Stimulated activated naive CD8-positive, alpha-beta T cell treated with anti-CD3 and anti-CD28 coated beads, Interleukin-15, Interleukin-2, amounts not matched to agents 100 ng/mL and 50 ng/mL, for 24 hours (primary cell): Measurements from ENCODE around the gene ESRRB.

ENCODE experiments used
- H3K27ac Mint-ChIP-seq: one replicate; pipeline ENCODE4 v1.8.0; 2021; ENCODE audit warnings: mild to moderate bottlenecking, mixed read lengths
- H3K27me3 Mint-ChIP-seq: one replicate; pipeline ENCODE4 v1.8.0; 2021; ENCODE audit warnings: mixed read lengths
- H3K36me3 Mint-ChIP-seq: one replicate; pipeline ENCODE4 v1.8.0; 2021; ENCODE audit warnings: low read depth, mixed read lengths
- H3K4me1 Mint-ChIP-seq: one replicate; pipeline ENCODE4 v1.8.0; 2021; ENCODE audit warnings: low read depth, mixed read lengths
- H3K4me3 Mint-ChIP-seq: one replicate; pipeline ENCODE4 v1.8.0; 2021; ENCODE audit warnings: mild to moderate bottlenecking, mixed read lengths
- H3K9me3 Mint-ChIP-seq: one replicate; pipeline ENCODE4 v1.8.0; 2021; ENCODE audit warnings: mixed read lengths

The ESRRB gene

GRCh38 chr14:76434220-76434619, 58.3 kb downstream of the ESRRB start:
- Mint-ChIP-seq H3K27ac (no peak overlapping the region), H3K9me3 (no peaks in the 10 kb centered on the region), H3K4me1 (no peaks in the 10 kb centered on the region), H3K4me3 (no peak overlapping the region), H3K36me3 (no peaks in the 10 kb centered on the region), H3K27me3 (no peaks in the 10 kb centered on the region)

DNA sequence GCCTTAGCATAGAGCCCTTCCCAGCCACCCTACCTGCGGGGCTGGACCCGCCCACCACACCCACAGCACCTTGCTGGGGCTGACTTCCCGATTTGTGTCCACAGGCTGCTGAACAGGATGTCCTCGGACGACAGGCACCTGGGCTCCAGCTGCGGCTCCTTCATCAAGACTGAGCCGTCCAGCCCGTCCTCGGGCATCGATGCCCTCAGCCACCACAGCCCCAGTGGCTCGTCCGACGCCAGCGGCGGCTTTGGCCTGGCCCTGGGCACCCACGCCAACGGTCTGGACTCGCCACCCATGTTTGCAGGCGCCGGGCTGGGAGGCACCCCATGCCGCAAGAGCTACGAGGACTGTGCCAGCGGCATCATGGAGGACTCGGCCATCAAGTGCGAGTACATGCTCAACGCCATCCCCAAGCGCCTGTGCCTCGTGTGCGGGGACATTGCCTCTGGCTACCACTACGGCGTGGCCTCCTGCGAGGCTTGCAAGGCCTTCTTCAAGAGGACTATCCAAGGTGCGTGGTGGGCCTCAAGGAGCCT, 63.4 kb downstream of the ESRRB start:
- no peaks in the 10 kb centered on the region for H3K4me1 Mint-ChIP-seq
- H3K9me3 Mint-ChIP-seq = no peaks in the 10 kb centered on the region
- no peak overlapping the region for H3K27ac Mint-ChIP-seq
- H3K27me3 Mint-ChIP-seq = no peaks in the 10 kb centered on the region
- H3K4me3 Mint-ChIP-seq = no peak overlapping the region
- no peaks in the 10 kb centered on the region for H3K36me3 Mint-ChIP-seq

GRCh38 chr14:76446486-76446885, 70.5 kb downstream of the ESRRB start:
- Mint-ChIP-seq H3K27ac (no peak overlapping the region), H3K4me1 (no peaks in the 10 kb centered on the region), H3K9me3 (no peaks in the 10 kb centered on the region), H3K36me3 (no peaks in the 10 kb centered on the region), H3K4me3 (no peak overlapping the region), H3K27me3 (peaks cover 4% of the 10 kb centered on the region)

- no peaks in the 10 kb centered on the region for H3K4me1 Mint-ChIP-seq
- H3K9me3 Mint-ChIP-seq = no peaks in the 10 kb centered on the region
- H3K27ac Mint-ChIP-seq = no peak overlapping the region
- peaks cover 4% of the 10 kb centered on the region for H3K27me3 Mint-ChIP-seq
- H3K4me3 Mint-ChIP-seq = no peak overlapping the region
- H3K36me3 Mint-ChIP-seq = no peaks in the 10 kb centered on the region
These were observed 71.0 kb downstream of the ESRRB start for GRCh38 chr14:76446921-76447320.

DNA sequence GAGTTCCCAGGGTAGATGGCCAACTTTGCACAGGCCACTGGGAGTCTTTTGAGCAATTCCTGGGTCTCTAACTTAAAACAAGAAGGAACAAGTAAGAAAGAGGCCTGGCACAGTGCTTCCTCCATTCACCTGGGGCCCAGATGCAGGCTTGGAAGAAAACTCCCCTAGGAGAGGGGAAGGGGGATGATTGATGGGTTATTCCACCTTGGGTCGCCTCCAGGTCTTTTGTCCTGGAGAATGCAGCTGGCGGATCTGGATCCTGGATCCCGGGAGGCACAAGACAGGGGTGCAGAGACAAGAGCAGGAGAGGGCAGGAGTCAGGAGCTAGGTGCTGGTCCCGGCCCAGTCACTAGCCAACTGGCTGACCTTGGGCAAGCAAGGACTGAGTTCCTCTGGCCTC, 74.5 kb downstream of the ESRRB start:
- peaks cover 10% of the 10 kb centered on the region for H3K27me3 Mint-ChIP-seq
- H3K9me3 Mint-ChIP-seq = no peaks in the 10 kb centered on the region
- no peaks in the 10 kb centered on the region for H3K4me1 Mint-ChIP-seq
- no peak overlapping the region for H3K27ac Mint-ChIP-seq
- no peaks in the 10 kb centered on the region for H3K36me3 Mint-ChIP-seq
- no peak overlapping the region for H3K4me3 Mint-ChIP-seq

DNA sequence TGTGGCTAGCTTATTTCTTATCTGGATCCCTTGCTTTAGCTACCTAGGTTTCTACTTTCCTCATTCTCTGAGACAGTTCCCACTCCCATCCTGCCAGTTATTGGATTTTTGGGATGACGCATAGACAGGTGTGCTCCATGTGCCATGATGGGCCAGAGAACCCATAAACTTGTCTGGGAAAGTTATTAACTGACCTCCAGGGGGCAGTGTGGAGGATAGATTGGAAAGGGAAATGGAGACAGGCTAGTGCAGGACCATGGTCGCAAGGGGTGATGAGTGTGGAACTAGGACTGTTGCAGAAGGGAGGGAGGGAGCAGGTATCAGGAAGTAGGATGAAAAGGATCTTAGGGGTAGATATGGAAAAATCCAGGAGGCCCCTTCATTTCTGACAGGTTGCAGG, 80.3 kb downstream of the ESRRB start:
- H3K36me3 Mint-ChIP-seq = no peaks in the 10 kb centered on the region
- H3K4me1 Mint-ChIP-seq = no peaks in the 10 kb centered on the region
- no peaks in the 10 kb centered on the region for H3K9me3 Mint-ChIP-seq
- H3K27ac Mint-ChIP-seq = no peak overlapping the region
- H3K27me3 Mint-ChIP-seq = peaks cover 16% of the 10 kb centered on the region
- H3K4me3 Mint-ChIP-seq = no peak overlapping the region

DNA sequence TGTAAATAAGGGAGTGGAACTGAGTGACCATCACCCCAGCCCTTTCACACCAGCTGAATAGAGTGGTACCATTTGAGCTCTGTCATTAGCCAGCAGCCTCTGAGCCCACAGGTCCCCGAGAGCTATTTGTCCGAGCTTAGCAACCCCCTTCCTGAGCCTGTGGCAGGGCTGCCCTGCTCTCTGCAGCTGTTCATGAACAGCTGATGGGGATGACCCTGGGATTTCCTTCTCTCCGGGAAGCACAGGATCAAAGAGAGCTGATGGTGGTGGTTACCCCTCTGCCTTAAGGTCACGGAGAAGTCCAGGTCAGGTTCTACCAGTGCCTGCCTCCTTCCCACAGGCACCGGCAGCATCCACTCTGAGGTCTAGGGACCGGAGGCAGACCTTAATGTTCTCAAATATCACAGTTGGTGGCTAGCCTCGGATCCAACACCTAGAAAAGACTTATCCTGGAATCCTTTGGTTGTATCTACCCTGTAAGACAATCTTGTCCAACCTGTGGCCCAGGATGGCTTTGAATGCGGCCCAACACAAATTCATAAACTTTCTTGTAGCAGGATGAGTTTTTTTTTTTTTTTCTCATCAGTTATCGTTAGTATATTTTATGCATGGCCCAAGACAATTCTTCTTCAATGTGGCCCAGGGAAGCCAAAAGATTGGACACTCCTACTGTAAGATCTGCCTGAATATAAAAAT, 81.1 kb downstream of the ESRRB start:
- Mint-ChIP-seq H3K27me3 (peaks cover 13% of the 10 kb centered on the region), H3K36me3 (no peaks in the 10 kb centered on the region), H3K9me3 (no peaks in the 10 kb centered on the region), H3K27ac (no peak overlapping the region), H3K4me1 (no peaks in the 10 kb centered on the region), H3K4me3 (no peak overlapping the region)

GRCh38 chr14:76457841-76458240, 81.9 kb downstream of the ESRRB start:
- Mint-ChIP-seq H3K9me3 (no peaks in the 10 kb centered on the region), H3K27me3 (peaks cover 13% of the 10 kb centered on the region), H3K4me3 (no peak overlapping the region), H3K4me1 (no peaks in the 10 kb centered on the region), H3K27ac (no peak overlapping the region), H3K36me3 (no peaks in the 10 kb centered on the region)

- no peak overlapping the region for H3K4me3 Mint-ChIP-seq
- no peaks in the 10 kb centered on the region for H3K36me3 Mint-ChIP-seq
- H3K27me3 Mint-ChIP-seq = no peaks in the 10 kb centered on the region
- H3K27ac Mint-ChIP-seq = no peak overlapping the region
- H3K9me3 Mint-ChIP-seq = no peaks in the 10 kb centered on the region
- H3K4me1 Mint-ChIP-seq = no peaks in the 10 kb centered on the region
These were observed 85.9 kb downstream of the ESRRB start for GRCh38 chr14:76461886-76462285.

DNA sequence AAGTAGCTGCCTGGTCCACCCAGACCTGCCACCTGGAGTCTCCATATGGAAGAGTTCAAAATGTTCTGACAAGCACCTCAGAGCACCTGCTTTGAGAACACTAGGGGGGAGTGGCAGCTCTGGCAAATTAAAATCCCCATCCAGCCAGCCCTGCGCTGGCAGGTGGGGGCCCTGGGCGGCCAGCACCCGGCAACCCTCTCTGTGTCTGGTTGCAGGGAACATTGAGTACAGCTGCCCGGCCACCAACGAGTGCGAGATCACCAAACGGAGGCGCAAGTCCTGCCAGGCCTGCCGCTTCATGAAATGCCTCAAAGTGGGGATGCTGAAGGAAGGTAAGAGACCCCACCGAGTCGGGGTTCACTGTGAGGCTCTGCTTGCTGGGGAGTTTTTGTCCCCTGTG, 86.4 kb downstream of the ESRRB start:
- no peaks in the 10 kb centered on the region for H3K27me3 Mint-ChIP-seq
- H3K4me3 Mint-ChIP-seq = no peak overlapping the region
- H3K27ac Mint-ChIP-seq = no peak overlapping the region
- no peaks in the 10 kb centered on the region for H3K9me3 Mint-ChIP-seq
- H3K4me1 Mint-ChIP-seq = no peaks in the 10 kb centered on the region
- no peaks in the 10 kb centered on the region for H3K36me3 Mint-ChIP-seq

DNA sequence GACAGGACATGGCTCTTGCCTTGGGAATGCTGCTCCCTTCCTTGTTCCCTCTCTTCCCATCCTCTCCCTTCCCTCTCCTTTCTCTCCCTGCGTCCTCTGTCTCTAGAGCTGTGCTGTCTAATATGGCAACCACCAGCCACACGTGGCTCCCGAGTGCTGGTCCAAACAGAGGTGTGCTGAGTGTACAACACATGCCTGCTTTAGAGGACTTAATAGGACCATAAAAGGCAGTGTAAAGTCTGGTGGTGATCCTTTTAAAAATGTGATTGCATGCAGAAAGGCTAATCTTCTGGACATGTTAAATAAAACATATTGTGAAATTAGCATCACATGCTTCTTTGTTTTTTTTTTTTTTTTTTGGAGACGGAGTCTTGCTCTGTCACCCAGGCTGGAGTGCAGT, 87.2 kb downstream of the ESRRB start:
- no peak overlapping the region for H3K4me3 Mint-ChIP-seq
- H3K4me1 Mint-ChIP-seq = no peaks in the 10 kb centered on the region
- H3K27ac Mint-ChIP-seq = no peak overlapping the region
- no peaks in the 10 kb centered on the region for H3K36me3 Mint-ChIP-seq
- no peaks in the 10 kb centered on the region for H3K9me3 Mint-ChIP-seq
- no peaks in the 10 kb centered on the region for H3K27me3 Mint-ChIP-seq

- H3K36me3 Mint-ChIP-seq = no peaks in the 10 kb centered on the region
- no peaks in the 10 kb centered on the region for H3K4me1 Mint-ChIP-seq
- H3K27ac Mint-ChIP-seq = no peak overlapping the region
- H3K4me3 Mint-ChIP-seq = no peak overlapping the region
- no peaks in the 10 kb centered on the region for H3K9me3 Mint-ChIP-seq
- no peaks in the 10 kb centered on the region for H3K27me3 Mint-ChIP-seq
These were observed 88.9 kb downstream of the ESRRB start for GRCh38 chr14:76464856-76465255.

DNA sequence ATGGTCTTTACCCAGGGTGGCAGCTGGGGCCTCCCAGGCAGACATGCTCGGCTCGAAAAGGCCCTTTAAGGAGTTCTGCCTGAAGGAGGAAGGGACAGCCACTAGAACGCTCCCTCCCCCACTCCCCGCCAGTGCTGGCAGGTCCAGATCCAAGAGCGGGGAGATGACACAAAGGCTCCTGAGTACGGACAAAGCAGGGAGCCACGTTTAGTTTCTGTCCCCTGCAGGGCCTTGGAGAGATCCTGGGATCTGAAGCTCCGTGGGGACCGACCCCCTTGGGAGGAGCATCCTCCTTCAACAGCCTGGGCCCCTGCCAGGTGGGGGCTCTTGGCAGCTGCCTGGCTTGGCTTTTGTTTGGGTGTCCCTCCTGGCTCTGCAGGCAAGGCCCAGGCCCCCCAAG, 89.7 kb downstream of the ESRRB start:
- Mint-ChIP-seq H3K9me3 (no peaks in the 10 kb centered on the region), H3K4me1 (no peaks in the 10 kb centered on the region), H3K27me3 (no peaks in the 10 kb centered on the region), H3K36me3 (no peaks in the 10 kb centered on the region), H3K4me3 (no peak overlapping the region), H3K27ac (no peak overlapping the region)

DNA sequence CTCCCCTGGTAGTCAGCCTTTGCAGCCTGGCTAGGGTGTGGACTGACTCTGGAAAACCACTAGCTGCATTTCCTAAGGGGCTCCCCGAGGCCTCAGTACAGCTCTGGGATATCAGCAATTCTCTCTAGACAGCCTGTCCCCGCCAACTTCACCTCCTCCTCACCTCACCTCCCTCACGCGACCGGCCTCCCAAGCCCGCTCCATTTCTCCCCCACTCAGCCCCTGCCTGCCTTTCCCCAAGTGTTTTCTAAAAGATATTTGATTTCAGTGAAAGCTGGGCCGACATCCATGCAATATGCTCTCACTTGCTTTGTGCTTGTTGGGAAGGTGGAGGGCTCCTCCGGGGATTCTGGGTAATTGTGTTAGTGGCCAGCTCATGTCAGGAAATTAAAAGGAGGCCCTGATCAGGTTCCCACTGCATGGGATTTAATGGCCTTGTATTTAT, 91.8 kb downstream of the ESRRB start:
- H3K27me3 Mint-ChIP-seq = peaks cover 3% of the 10 kb centered on the region
- no peaks in the 10 kb centered on the region for H3K36me3 Mint-ChIP-seq
- no peaks in the 10 kb centered on the region for H3K4me1 Mint-ChIP-seq
- no peak overlapping the region for H3K27ac Mint-ChIP-seq
- no peaks in the 10 kb centered on the region for H3K9me3 Mint-ChIP-seq
- no peak overlapping the region for H3K4me3 Mint-ChIP-seq

DNA sequence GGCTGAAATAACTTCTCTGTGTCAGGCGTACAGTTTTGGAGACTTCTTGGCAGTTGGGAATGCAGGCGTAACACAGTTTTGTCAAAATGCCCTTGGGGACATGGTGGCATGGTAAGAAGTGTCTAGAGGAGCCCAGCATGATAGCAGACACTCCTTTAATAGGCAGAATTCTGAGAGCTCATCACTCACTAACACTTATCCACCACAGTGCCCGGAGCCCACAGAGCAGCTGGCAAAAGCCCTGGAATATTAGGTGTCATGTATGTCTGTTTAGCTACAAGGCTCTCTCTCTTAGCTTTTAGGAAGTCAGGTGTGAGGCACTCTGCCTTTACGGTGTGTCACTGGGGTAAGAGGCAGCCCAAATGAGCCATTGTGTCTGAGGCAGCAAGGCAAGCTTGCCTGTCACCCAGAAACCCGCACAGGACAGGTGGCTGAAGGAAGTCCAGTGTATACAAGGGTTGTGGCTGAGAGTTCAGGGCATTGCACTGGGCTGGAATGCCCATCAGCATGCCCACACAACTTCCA, 96.3 kb downstream of the ESRRB start:
- H3K4me1 Mint-ChIP-seq = no peaks in the 10 kb centered on the region
- no peaks in the 10 kb centered on the region for H3K36me3 Mint-ChIP-seq
- no peaks in the 10 kb centered on the region for H3K9me3 Mint-ChIP-seq
- no peak overlapping the region for H3K4me3 Mint-ChIP-seq
- H3K27me3 Mint-ChIP-seq = peaks cover 13% of the 10 kb centered on the region
- H3K27ac Mint-ChIP-seq = no peak overlapping the region
